LoVo (cell line): ENCODE results near the gene TTLL1.

Source experiments
- DNase-seq: peaks from one replicate; pipeline ENCODE4 v3.0.0-alpha.2; 2016; ENCODE audit warnings: low spot score

Gene TTLL1

DNA sequence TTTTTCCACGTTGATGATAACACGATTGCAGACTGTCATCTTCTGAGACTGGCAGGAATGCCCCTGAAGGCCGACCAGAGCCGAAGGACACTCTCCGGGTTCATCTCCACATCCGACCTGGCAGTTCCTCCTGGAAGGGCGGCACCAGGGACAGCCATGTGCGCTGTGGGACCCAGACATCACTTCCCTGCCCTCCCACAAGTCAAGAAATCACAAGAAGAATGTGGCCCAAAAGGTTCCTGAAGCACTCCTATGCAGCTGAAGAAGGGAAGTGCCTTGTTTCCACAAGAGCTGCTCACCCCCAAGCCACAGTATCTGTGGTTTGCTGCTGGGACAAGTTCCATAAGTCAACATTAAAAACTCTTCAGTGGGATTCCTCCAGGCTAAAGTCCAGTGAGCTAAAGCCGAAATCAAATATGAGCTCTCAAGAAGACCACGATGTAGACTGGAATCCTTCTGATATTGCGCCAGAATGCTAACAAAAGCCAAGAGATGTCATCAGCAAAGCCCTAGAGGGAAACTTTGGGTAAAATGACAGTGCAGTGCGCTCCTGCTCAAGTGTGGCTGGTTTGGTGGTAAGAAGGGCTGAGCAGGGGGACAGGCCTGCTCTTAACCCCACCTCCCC is 95.4 kb downstream of the TTLL1 start:
- DNase-seq = no peak

DNA sequence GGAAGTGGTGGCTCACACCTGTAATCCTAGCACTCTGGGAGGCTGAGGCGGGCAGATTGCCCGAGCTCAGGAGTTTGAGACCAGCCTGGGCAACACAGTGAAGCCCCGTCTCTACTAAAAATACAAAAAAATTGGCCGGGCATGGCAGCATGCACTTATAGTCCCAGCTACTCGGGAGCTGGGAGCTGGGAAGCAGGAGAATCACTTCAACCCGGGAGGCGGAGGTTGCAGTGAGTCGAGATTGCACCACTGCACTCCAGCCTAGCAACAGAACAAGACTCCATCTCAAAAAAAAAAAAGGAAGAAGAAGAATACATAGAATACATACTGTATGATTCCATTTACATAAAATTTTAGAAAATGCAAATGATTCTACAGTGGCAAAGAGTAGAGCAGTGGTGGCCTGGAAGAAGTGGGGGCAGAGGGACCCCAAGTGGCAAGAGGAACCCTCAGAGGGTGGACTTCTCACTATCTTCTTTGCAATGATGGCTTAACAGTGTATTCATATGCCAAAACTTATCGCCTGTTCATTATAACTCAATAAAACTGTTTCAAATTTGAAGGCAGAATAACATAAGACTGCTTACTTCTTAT is 96.2 kb downstream of the TTLL1 start:
- DNase-seq = no peak

DNA sequence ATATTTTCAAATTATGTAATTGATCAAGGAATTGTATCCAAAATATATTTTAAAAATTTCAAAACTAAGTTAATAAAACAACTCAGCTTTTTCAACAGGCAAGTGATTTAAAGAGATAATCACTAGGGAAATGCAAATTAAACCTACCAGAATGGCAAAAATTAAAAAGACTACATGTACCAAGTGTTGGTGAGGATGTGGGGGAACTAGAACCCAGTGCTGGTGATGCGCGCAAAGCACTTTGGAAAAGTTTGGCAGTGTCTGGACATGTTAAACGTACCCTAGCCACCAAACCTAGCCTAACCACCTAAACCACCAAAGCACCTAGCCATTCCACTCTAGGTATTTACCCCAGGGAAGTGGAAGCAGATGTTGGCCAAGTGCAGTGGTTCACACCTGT is 97.1 kb downstream of the TTLL1 start:
- DNase-seq = no peak

DNA sequence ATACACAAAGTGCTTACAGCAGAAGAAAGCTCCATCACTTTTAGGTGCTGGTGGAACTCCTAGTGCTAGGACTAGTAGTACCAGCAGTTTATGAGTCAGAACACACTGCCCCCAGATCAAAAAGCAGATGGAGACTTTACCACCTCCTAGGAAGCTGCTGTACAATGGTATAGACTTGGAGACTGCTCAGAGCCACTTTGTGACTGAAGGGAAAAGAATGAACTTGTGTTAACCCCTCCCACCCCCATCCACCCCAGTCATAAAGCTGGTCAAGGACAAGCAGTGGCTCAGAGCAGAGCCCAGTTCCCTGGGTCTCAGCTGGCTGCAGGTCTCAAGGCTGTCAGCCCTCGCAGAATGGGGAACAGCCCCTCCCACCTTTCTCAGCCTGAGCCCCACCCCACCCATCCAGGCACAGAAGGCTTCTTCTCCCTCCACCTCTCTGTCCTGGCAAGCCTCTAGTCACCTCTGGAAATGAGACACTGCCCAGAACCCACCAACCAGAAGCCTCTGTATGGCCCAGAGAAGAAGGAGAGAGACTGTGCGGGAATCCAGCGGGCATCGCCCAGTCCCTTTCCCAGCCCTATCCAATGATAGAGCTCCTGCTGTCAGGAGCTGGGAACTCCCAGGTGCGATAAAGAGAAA is 98.1 kb downstream of the TTLL1 start:
- no peak for DNase-seq

DNA sequence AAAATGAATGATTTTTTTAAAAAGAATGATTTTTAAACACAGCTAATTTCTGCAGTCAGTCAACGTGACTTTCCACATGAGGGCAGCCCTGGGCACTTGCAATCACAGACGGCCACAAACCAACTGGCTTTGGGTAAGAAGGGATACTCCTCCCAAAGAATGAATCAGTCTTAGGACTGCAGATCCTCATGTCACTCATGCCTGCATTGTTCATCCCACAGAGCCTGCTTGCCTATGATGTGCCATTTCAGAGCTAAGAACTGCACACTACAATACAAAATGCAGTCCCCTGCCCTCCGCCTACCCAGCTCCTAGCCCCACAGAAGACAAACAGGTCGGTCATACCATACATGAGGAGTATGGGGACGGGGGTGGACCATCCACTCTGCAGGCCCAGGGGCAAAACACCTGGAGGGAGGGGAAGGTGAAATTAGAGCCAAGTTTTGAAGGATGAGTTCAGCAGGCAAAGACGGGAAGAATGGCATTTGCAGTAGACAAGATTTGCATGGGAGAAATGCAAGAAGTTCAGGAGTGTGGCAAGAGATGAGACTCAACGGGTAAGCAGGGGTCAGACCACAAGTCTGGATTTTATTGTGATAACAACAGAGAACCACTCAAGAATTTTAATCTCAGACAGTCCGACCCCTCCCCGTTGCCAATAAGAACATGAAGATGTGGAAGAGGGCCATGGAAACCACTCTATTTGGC is 98.9 kb downstream of the TTLL1 start:
- DNase-seq = no peak
